ENCODE results near the gene MRAS. TPM values are rescaled to one million over a fixed set of nuclear protein-coding genes. Genes with fewer than 3 reads are reported as not detected.

MRAS gene
- total and polyA plus RNA-seq, 5 experiments from 2014 or later = 0.13 TPM; not detected in 4

DNA sequence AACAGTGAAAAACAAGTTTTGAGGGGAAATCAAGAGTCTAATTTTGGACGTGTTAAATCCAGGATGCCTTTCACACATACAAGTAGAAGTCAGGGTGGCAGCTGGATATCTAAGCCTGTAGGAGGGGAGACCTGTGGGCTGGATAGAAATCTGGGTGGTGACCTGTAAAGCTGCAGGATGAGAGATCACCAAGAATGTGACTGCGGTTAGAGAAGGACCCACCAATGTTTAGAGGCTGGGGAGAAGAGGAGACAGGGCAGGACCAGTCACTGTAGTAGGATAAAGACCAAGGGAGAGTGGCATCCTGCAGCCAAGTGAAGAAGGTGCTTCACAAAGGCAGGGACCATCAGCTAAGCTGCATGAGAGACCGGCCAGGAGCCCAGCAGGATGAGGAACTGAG, 36.2 kb downstream of the MRAS start:
- peaks cover 0 to 4% (median 0%) of the 10 kb centered on the region in 4 donors for H3K4me1 Mint-ChIP-seq
- H3K27ac Mint-ChIP-seq = peak overlapping the region in 1 of 10 donors; percentile 3
- H3K9me3 Mint-ChIP-seq = no peaks in the 10 kb centered on the region
- DNase-seq = no peak
- H3K4me3 Mint-ChIP-seq = no peak overlapping the region
- H3K36me3 Mint-ChIP-seq = no peaks in the 10 kb centered on the region
- ATAC-seq = no peak
- H3K27me3 Mint-ChIP-seq = peaks cover 2 to 18% (median 16%) of the 10 kb centered on the region in 5 donors
- POLR2A ChIA-PET = no interaction called here

DNA sequence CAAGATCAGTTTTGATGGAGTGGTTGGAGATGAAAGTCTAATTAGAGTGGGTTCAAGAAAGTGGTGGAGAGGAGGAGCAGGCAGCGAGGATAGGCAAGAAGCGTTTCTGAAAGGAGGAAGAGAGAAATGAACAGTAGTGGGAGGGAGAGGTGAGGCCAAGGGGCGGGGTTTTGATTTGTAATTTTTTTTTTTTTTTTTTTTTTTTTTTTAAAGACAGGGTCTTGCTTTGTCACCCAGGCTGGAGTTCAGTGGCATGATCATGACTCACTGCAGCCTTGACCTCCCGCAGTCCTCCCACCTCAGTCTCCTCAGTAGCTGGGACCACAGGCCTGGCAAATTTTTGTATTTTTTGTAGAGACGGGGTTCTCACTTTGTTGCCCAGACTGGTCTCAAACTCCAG, 36.6 kb downstream of the MRAS start:
- DNase-seq = no peak
- peaks cover 2 to 22% (median 16%) of the 10 kb centered on the region in 5 donors for H3K27me3 Mint-ChIP-seq
- ATAC-seq = no peak
- POLR2A ChIA-PET = no interaction called here
- H3K9me3 Mint-ChIP-seq = no peaks in the 10 kb centered on the region
- H3K36me3 Mint-ChIP-seq = no peaks in the 10 kb centered on the region
- H3K27ac Mint-ChIP-seq = no peak overlapping the region
- peaks cover 0 to 4% (median 0%) of the 10 kb centered on the region in 4 donors for H3K4me1 Mint-ChIP-seq
- no peak overlapping the region for H3K4me3 Mint-ChIP-seq

DNA sequence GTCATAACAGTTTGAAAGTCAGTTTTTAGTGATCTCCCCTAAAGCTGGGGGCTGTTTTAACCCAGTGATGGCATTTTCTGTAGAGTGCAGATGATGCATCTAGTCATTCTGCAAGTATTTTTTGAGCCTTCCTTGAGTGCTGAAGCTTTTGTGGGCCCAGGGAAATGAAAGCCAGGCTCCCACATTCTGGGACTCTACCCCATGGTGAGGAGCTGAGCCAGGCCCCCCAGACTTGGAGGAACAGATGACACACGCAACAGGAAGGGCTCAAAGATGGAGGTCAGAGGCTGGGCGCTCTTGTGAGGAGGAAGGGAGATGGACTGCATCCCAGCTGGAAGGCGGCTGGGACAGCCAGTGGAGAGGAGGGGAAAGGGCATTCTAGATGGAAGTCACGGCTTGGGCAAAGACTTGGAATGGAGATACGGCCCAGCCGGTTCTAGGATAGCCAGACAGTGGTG, 40.8 kb downstream of the MRAS start:
- Mint-ChIP-seq H3K27ac (no peak overlapping the region), H3K9me3 (no peaks in the 10 kb centered on the region), H3K27me3 (peaks cover 0 to 24% (median 15%) of the 10 kb centered on the region in 5 donors), H3K36me3 (no peaks in the 10 kb centered on the region), H3K4me1 (no peaks in the 10 kb centered on the region), H3K4me3 (no peak overlapping the region)
- DNase-seq (no peak), ATAC-seq (no peak)
- POLR2A ChIA-PET = no interaction called here

DNA sequence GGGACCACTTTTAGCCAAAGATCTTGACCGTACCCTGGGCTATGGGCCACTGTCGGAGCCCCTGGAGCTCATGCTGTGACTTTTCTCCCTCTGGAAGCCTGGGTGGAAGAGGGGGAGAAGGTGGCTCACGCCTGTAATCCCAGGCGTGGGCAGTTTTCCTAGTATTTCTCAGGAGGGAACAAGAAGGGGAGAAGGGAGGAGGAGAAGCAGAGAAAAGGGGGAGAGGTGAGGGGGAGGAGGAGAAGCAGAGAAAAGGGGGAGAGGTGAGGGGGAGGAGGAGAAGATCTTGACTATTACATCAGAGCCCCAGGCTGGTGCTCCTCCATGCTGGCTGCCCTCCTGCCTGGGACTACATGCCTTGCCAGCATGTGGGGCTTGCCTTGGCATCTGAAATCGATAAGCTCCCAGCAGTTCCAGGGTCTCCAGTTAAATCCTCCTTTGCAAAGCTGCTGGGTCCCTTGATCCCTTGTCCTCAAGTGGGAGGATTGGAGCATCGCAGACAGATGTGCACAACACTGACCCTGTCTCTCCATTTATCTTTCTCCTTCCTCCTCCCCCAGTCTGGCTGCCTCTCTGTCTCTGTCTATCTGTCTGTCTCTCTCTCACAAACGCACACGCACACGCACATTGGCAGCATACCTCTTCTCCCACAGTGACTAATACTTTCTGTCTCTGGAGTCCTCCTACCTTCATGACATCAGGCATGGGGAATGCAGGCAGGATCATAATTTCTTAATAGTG, 41.6 kb downstream of the MRAS start:
- H3K27me3 Mint-ChIP-seq = peaks cover 0 to 17% (median 8%) of the 10 kb centered on the region in 5 donors

DNA sequence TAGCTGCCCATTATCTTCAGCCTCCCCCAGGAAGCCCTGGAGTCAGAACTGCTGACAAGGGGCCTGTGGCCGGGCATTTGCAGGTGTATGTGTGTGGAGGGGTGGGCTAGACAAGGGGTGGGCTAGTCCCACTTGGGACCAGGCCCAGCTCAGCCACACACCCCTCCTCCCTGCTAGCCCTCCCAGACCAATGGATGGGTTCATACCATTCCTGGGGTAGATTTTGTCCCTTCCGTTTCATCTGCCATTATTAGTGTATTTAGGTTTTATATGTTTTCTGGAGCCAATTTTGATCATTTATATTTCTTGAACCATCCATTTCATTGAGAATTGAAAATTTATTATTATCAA, 42.2 kb downstream of the MRAS start:
- Mint-ChIP-seq H3K4me3 (no peak overlapping the region), H3K36me3 (no peaks in the 10 kb centered on the region), H3K4me1 (no peaks in the 10 kb centered on the region), H3K9me3 (no peaks in the 10 kb centered on the region), H3K27me3 (peaks cover 0 to 17% (median 10%) of the 10 kb centered on the region in 5 donors), H3K27ac (no peak overlapping the region)
- DNase-seq (no peak), ATAC-seq (no peak)
- POLR2A ChIA-PET = no interaction called here

More for the DNA sequence above, 41.6 kb downstream of the MRAS start:
- no peak overlapping the region for H3K27ac Mint-ChIP-seq
- POLR2A ChIA-PET = no interaction called here
- no peaks in the 10 kb centered on the region for H3K9me3 Mint-ChIP-seq
- H3K4me1 Mint-ChIP-seq = no peaks in the 10 kb centered on the region
- no peak overlapping the region for H3K4me3 Mint-ChIP-seq
- DNase-seq = no peak
- ATAC-seq = no peak
- H3K36me3 Mint-ChIP-seq = no peaks in the 10 kb centered on the region

DNA sequence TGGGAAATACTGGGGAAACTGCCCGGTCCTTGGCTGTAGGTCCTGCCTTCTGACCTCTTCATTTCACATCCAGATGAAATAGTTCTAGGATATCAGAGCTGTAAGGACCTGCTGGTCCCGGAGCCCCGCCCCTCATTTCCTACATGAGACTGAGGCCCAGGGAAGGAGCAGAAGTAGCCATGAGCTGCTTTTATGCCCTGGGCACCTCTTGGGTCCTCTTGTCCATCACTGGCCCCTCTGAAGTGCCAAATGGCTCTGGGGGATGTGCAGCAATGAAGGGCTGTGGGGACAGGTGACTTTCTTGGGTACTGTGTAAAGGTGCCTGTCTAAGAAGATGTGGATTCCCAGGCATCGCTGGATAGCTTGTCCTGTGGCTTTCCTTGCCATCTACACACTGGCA, 45.8 kb downstream of the MRAS start:
- H3K9me3 Mint-ChIP-seq = no peaks in the 10 kb centered on the region
- DNase-seq = no peak
- peaks cover 0 to 24% (median 11%) of the 10 kb centered on the region in 5 donors for H3K27me3 Mint-ChIP-seq
- no peak overlapping the region for H3K27ac Mint-ChIP-seq
- no peaks in the 10 kb centered on the region for H3K4me1 Mint-ChIP-seq
- ATAC-seq = no peak
- POLR2A ChIA-PET = no interaction called here
- H3K36me3 Mint-ChIP-seq = no peaks in the 10 kb centered on the region
- no peak overlapping the region for H3K4me3 Mint-ChIP-seq

DNA sequence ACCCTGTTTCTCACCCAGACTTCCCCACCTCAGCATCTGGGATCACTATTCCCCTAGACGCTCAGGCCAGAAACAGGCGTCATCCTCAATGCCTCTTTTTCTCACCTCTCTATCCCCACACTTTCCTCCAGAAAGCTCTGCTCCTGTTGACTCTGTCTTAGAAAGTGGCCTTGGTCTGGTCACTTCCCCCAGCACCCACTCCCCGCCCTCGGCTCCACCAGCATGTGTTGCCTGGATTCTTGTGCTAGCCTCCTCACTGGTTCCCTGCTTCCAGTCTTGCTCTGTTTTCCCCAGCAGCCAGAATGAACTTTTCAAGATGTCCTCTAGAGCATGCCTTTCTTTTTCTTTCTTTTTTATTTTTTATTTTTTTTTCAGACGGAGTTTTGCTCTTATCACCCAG, 46.3 kb downstream of the MRAS start:
- Mint-ChIP-seq H3K27me3 (peaks cover 0 to 22% (median 11%) of the 10 kb centered on the region in 5 donors), H3K27ac (no peak overlapping the region), H3K4me1 (no peaks in the 10 kb centered on the region), H3K9me3 (no peaks in the 10 kb centered on the region), H3K36me3 (no peaks in the 10 kb centered on the region), H3K4me3 (no peak overlapping the region)
- POLR2A ChIA-PET = no interaction called here
- ATAC-seq (no peak), DNase-seq (no peak)

DNA sequence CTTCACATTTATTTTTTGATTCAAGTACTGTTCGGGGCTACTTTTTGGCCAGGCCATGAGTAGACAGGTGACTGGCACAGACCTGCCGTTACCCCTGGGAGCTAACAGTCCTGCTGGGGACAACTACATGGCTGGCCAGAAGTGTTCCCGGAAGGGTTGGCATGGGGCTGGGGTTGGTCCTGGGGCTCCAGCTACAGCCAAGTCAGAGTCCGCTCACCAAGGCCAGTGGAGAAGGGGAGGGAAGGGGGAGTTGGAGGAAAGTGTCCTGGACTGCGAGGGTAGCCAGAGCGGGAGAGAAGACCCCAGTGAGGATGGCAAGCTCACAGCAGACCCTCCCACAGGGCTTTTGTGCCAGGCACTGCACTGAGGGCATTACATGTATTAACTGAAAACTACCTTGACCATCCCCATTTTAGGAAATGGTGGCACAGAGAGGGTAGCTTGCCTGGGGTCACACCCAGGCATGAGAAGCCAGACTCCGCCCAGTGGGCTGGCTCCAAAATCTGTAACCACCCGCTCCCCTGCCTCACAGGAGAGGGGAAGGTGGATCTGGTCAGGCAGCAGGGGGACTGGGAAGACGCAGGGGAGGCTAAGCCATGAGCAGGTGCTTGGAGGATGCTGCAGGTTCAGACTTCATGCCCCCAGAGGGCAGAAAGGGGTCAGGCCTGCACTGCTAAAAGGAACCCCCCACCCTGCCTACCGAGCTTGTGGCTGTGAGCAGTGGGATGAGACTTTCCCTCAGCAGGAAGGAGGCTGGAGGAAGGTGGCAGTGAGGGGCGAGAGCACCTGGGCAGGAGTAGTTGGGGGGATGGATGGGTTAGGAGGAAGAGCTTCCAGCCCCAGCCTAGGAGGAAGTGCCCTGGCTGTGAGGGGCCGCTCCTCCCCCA, 47.7 kb downstream of the MRAS start:
- POLR2A ChIA-PET = no interaction called here
- DNase-seq (no peak), ATAC-seq (no peak)
- H3K27ac Mint-ChIP-seq = peak overlapping the region in 3 of 10 donors; percentile 18 to 64 (median 42)
- no peaks in the 10 kb centered on the region for H3K4me1 Mint-ChIP-seq
- no peaks in the 10 kb centered on the region for H3K9me3 Mint-ChIP-seq
- H3K27me3 Mint-ChIP-seq = peaks cover 0 to 18% (median 4%) of the 10 kb centered on the region in 5 donors
- no peaks in the 10 kb centered on the region for H3K36me3 Mint-ChIP-seq
- H3K4me3 Mint-ChIP-seq = no peak overlapping the region

DNA sequence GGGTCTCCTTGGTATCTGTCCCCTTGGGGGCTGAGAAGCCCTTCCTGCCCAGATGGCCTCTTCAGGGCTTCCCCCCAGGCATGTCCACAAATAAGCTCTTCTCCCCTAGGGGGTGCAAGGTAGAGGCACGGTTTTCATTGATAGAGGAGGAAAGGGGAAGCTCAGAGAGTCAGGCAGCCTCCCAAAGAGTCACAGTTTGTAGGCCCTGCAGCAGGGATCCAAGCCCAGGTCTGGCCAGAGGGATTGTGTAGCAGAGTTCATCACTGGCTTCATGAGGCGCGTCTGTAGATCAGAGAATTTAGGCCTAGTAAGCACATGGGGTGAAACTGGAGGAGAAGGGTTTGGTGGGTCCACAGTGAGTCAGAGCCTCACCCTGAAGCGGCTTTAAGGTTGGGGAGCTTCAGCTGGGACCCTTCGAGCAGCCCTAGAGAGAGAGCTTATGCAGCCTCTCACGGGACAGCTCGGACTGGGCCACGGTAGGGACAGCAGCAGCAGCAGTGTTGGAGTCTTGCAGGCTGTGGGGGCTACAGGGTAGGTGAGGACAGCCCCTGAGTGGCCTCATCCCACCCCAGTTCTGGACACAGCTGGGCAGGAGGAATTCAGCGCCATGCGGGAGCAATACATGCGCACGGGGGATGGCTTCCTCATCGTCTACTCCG, 48.5 kb downstream of the MRAS start:
- Mint-ChIP-seq H3K4me3 (no peak overlapping the region), H3K9me3 (no peaks in the 10 kb centered on the region), H3K27me3 (peaks cover 0 to 18% (median 4%) of the 10 kb centered on the region in 5 donors), H3K27ac (peak overlapping the region in 2 of 10 donors; percentile 42 to 64), H3K36me3 (no peaks in the 10 kb centered on the region), H3K4me1 (no peaks in the 10 kb centered on the region)
- ATAC-seq (no peak), DNase-seq (no peak)
- POLR2A ChIA-PET = no interaction called here

DNA sequence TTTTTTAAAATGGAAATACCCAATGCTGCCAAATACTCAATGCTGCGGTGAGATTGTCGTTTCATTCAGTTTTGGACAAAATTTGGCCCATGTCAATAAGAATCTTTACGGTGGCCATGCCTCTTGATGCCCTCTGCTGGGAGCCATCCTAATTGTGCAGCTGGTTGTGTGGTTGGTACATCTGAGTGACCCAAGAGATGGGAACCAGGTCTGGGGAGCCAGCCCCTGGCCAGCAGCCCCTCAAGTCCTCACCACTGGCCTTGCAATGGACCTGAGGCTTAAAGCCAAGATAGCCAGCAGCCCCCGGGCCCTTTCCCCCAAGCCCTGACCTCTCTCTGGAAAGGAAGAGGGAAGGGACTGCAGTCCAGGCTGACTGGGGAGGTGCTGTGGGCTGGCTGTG, 49.6 kb downstream of the MRAS start:
- peaks cover 0 to 18% (median 4%) of the 10 kb centered on the region in 5 donors for H3K27me3 Mint-ChIP-seq
- no peak overlapping the region for H3K4me3 Mint-ChIP-seq
- POLR2A ChIA-PET = no interaction called here
- no peaks in the 10 kb centered on the region for H3K36me3 Mint-ChIP-seq
- DNase-seq (no peak), ATAC-seq (no peak)
- no peak overlapping the region for H3K27ac Mint-ChIP-seq
- H3K9me3 Mint-ChIP-seq = no peaks in the 10 kb centered on the region
- H3K4me1 Mint-ChIP-seq = peaks cover 0 to 1% (median 0%) of the 10 kb centered on the region in 4 donors

DNA sequence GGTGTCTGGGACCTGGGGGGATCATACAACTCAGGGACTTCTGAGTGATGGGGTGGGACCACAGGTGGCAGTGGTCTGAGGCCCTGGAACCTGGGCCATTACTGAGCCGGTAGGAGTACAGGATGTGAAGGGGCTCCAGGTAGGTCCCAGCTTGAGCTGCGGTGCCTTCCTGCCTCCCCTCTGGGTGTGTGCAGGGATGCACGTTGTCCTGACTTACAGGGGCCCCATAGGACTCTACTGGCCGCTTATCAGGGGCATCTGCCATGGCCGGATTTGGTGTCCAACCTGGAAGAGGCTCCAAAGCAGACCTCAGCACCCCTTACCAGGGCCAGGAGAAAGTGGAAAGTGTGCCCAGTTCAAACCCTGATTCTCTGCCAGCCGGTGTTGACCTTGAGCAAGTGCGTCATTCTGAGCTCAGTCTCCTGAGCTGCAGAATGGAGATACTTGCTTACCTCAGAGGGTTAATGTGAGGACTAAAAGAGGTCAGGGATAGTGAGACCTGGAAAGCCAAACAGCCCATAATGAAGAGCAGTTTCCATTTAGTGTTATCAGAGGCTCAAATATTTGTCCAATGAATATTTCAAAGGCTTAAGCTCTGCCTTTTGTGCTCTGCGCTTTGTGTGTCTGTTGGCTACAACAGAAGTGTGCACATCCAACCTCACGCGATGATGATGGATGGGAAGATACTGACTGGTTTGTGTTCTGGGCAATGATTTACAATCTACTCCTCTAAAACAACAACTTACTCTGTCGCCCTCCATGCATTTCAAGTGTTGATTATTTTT, 50.6 kb downstream of the MRAS start:
- peaks cover 0 to 18% (median 4%) of the 10 kb centered on the region in 5 donors for H3K27me3 Mint-ChIP-seq
- DNase-seq (no peak), ATAC-seq (no peak)
- H3K4me3 Mint-ChIP-seq = no peak overlapping the region
- no peaks in the 10 kb centered on the region for H3K36me3 Mint-ChIP-seq
- H3K4me1 Mint-ChIP-seq = peaks cover 0 to 1% (median 0%) of the 10 kb centered on the region in 4 donors
- H3K9me3 Mint-ChIP-seq = no peaks in the 10 kb centered on the region
- POLR2A ChIA-PET = no interaction called here
- H3K27ac Mint-ChIP-seq = no peak overlapping the region

DNA sequence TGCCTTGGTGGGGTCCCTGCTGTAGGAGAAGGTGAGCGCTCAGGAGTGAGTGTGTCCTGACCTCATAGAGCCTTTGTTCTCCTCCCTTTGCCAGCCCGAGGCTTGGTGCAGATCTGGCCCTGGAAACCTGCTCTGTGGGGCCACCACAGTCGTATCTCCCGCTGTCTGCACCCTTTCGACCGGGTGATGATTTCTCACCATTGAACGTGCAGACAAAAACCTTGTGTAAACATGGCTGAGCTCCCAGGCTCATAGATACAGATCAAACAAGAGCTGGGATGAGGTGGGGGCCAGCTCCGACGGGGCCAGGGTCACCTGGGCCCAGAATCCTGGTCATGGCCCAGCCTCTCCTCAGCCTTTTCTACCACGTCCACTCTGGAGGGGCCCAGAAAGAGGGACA, 51.4 kb downstream of the MRAS start:
- Mint-ChIP-seq H3K36me3 (no peaks in the 10 kb centered on the region), H3K4me3 (no peak overlapping the region), H3K9me3 (no peaks in the 10 kb centered on the region), H3K27ac (no peak overlapping the region), H3K27me3 (peaks cover 0 to 18% (median 2%) of the 10 kb centered on the region in 5 donors), H3K4me1 (peaks cover 0 to 1% (median under 1%) of the 10 kb centered on the region in 4 donors)
- POLR2A ChIA-PET = no interaction called here
- no peak for DNase-seq
- ATAC-seq = no peak
